HEK293T (cell line): ENCODE measurements around the gene KRT85.

Experiments
- ARNT ChIP-seq: fragments of 450-650 bp; IDR thresholded peaks from 2 replicates; pipeline ENCODE4 v1.6.1; 2017; ENCODE audit warnings: mild to moderate bottlenecking
- BHLHE40 ChIP-seq: fragments of 450-650 bp; IDR thresholded peaks from 2 replicates; pipeline ENCODE4 v1.6.1; 2016; ENCODE audit warnings: mild to moderate bottlenecking, moderate library complexity, borderline replicate concordance
- FOXA1 ChIP-seq: fragments of 450-650 bp; IDR thresholded peaks from 2 replicates; pipeline ENCODE4 v1.6.1; 2016; ENCODE audit warnings: mild to moderate bottlenecking
- FOXM1 ChIP-seq: fragments of 450-650 bp; IDR thresholded peaks from 2 replicates; pipeline ENCODE4 v1.6.1; 2017; ENCODE audit warnings: mild to moderate bottlenecking, borderline replicate concordance
- LEF1 ChIP-seq: fragments of 450-650 bp; IDR thresholded peaks from 2 replicates; pipeline ENCODE4 v1.6.1; 2017; ENCODE audit warnings: mild to moderate bottlenecking, borderline replicate concordance
- SP1 ChIP-seq: fragments of 450-650 bp; IDR thresholded peaks from 2 replicates; pipeline ENCODE4 v1.6.1; 2017
- SUZ12 ChIP-seq: fragments of 450-650 bp; IDR thresholded peaks from 2 replicates; pipeline ENCODE4 v1.6.1; 2016; ENCODE audit warnings: mild to moderate bottlenecking
- ZNF384 ChIP-seq: fragments of 450-650 bp; IDR thresholded peaks from 2 replicates; pipeline ENCODE4 v1.6.1; 2016

- TF ChIP-seq FOXA1, result no peak
- TF ChIP-seq BHLHE40, result no peak
- no peak for TF ChIP-seq FOXM1
- TF ChIP-seq SP1, result no peak
- TF ChIP-seq SUZ12, result no peak
- no peak for TF ChIP-seq ARNT
- TF ChIP-seq ZNF384, result no peak
- no peak for TF ChIP-seq LEF1
Measured at GRCh38 chr12:52334185-52334584, 33.1 kb downstream of the KRT85 start.
